ENCODE measurements around the gene UPK1A. TPM values are rescaled to one million over a fixed set of nuclear protein-coding genes. Genes with fewer than 3 reads are reported as not detected.
A peak's percentile ranks its signal among the peaks of the same experiment; 100 is the strongest.
"Not testable (repeated sequence)": the region's sequence is repeated elsewhere in the genome, so short reads cannot be mapped to it uniquely, and the experiment has no call there.

Gene UPK1A
- total RNA-seq, 1 experiment from 2014 or later: 1.6 TPM

DNA sequence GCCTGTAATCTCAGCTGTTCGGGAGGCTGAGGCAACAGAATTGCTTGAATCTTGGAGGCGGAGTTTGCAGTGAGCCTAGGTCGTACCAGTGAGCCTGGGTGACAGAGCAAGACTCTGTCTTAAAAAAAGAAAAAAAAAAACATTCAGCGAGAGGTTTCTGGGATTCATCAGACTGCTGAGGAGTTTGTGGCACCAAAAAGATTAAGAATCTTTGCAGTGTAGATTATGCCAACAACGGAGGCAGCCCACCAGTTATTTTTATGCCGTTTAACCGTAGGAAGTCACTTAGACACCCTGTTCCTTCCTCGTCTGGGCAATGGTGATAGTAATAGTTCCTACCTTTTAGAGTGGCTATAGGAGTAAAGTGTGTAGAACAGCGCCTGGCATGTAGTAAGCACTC lies 15.7 kb upstream of the UPK1A start:
- ATAC-seq (no peak), DNase-seq (ENCODE audit: low spot score) (no peak)
- TF ChIP-seq NFATC4 (CRISPR knock-in tag; IDR thresholded peaks at IDR 0.05): no peak
- no peak for TF ChIP-seq SMAD4 (CRISPR knock-in tag; IDR thresholded peaks at IDR 0.05)
- TF ChIP-seq, protein P1, sequence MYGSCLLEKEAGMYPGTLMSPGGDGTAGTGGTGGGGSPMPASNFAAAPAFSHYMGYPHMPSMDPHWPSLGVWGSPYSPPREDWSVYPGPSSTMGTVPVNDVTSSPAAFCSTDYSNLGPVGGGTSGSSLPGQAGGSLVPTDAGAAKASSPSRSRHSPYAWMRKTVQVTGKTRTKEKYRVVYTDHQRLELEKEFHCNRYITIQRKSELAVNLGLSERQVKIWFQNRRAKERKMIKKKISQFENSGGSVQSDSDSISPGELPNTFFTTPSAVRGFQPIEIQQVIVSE (CRISPR knock-in tag; IDR thresholded peaks at IDR 0.05; ENCODE audit: borderline replicate concordance): no peak
- no peak for TF ChIP-seq ZNF232 (CRISPR knock-in tag; IDR thresholded peaks at IDR 0.05)
- TF ChIP-seq, protein P2, sequence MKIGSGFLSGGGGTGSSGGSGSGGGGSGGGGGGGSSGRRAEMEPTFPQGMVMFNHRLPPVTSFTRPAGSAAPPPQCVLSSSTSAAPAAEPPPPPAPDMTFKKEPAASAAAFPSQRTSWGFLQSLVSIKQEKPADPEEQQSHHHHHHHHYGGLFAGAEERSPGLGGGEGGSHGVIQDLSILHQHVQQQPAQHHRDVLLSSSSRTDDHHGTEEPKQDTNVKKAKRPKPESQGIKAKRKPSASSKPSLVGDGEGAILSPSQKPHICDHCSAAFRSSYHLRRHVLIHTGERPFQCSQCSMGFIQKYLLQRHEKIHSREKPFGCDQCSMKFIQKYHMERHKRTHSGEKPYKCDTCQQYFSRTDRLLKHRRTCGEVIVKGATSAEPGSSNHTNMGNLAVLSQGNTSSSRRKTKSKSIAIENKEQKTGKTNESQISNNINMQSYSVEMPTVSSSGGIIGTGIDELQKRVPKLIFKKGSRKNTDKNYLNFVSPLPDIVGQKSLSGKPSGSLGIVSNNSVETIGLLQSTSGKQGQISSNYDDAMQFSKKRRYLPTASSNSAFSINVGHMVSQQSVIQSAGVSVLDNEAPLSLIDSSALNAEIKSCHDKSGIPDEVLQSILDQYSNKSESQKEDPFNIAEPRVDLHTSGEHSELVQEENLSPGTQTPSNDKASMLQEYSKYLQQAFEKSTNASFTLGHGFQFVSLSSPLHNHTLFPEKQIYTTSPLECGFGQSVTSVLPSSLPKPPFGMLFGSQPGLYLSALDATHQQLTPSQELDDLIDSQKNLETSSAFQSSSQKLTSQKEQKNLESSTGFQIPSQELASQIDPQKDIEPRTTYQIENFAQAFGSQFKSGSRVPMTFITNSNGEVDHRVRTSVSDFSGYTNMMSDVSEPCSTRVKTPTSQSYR (CRISPR knock-in tag; IDR thresholded peaks at IDR 0.05): no peak
- TF ChIP-seq ZNF317 (CRISPR knock-in tag; IDR thresholded peaks at IDR 0.05; ENCODE audit: borderline replicate concordance, low read depth): no peak
- TF ChIP-seq, protein P3, sequence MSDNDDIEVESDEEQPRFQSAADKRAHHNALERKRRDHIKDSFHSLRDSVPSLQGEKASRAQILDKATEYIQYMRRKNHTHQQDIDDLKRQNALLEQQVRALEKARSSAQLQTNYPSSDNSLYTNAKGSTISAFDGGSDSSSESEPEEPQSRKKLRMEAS (CRISPR knock-in tag; IDR thresholded peaks at IDR 0.05): no peak
- no peak for TF ChIP-seq EMX1 (CRISPR knock-in tag; IDR thresholded peaks at IDR 0.05)
- no peak for TF ChIP-seq ZNF219 (CRISPR knock-in tag; IDR thresholded peaks at IDR 0.05; ENCODE audit: borderline replicate concordance)
- 0 out of 2 replicates have a peak overlapping the region, but pooled peaks have one; percentile 91 for H3K4me3 Mint-ChIP-seq
- H3K27me3 Mint-ChIP-seq (ENCODE audit: low read depth): peaks cover 12% of the 10 kb centered on the region
- H3K27ac Mint-ChIP-seq: peak overlapping the region; percentile 48; the same call in 1 of the 2 replicates
- H3K9me3 Mint-ChIP-seq: no peaks in the 10 kb centered on the region
- peaks cover 31% of the 10 kb centered on the region for H3K36me3 Mint-ChIP-seq
- ChIA-PET POLR2A (interaction anchor here (0.6 kb wide), 1 partner anchor 9 kb away, joined by 4 read pairs; no protein-coding TSS in a partner anchor), CTCF (no interaction called here)
- peaks cover 7% of the 10 kb centered on the region for H3K4me1 Mint-ChIP-seq

DNA sequence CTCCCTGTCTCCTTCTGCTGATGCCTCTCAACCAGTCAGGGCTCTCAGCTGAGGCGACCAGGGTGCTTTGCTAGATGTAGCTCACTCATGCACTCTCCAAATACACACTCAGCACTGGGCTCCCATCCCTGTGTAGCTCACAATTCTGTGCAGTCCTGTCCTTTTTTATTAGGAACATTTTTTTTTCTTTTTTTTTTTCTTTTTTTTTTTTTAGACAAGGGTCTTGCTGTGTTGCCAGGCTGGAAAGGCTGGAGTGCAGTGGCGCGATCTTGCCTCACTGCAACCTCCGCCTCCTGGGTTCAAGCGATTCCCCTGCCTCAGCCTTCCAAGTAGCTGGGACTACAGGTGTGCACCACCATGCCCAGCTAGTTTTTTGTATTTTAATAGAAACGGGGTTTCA lies 11.5 kb upstream of the UPK1A start:
- POLR2A ChIA-PET: interaction anchor here (0.7 kb wide), 1 partner anchor 16 kb away, joined by 4 read pairs; no protein-coding TSS in a partner anchor
- H3K4me3 Mint-ChIP-seq, CTCF ChIA-PET: not testable (repeated sequence)

DNA sequence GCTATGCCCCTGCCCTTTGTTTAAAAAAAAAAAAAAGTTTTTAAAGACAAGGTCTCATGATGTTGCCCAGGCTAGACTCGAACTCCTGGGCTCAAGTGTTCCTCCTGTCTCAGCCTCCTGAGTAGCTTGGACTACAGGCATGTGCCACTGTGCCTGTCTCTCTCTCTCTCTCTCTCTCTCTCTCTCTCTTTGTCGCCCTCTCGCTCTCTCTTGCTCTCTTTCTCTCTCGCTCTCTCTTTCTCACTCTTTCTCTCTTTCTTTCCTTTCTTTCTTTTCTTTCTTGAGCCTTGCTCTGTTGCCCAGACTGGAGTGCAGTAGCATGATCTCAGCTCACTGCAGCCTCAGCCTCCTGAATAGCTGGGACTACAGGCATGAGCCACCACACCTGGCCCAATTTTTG lies 10.7 kb upstream of the UPK1A start:
- no peak for ATAC-seq
- TF ChIP-seq CBFB (CRISPR knock-in tag; IDR thresholded peaks at IDR 0.05; ENCODE audit: low read depth): no peak
- no peak for TF ChIP-seq ZNF396 (CRISPR knock-in tag; IDR thresholded peaks at IDR 0.05; ENCODE audit: borderline replicate concordance)
- TF ChIP-seq NR3C1 (CRISPR knock-in tag; conservative IDR thresholded peaks at IDR 0.05; ENCODE audit: low read depth): no peak
- no peak for TF ChIP-seq ZSCAN18 (CRISPR knock-in tag; IDR thresholded peaks at IDR 0.05)
- TF ChIP-seq TP53 (CRISPR knock-in tag; IDR thresholded peaks at IDR 0.05): no peak
- no peak for TF ChIP-seq ELF4 (CRISPR knock-in tag; IDR thresholded peaks at IDR 0.05; ENCODE audit: low read depth)
- no peak for TF ChIP-seq ZNF121 (CRISPR knock-in tag; IDR thresholded peaks at IDR 0.05)
- TF ChIP-seq, protein P4, sequence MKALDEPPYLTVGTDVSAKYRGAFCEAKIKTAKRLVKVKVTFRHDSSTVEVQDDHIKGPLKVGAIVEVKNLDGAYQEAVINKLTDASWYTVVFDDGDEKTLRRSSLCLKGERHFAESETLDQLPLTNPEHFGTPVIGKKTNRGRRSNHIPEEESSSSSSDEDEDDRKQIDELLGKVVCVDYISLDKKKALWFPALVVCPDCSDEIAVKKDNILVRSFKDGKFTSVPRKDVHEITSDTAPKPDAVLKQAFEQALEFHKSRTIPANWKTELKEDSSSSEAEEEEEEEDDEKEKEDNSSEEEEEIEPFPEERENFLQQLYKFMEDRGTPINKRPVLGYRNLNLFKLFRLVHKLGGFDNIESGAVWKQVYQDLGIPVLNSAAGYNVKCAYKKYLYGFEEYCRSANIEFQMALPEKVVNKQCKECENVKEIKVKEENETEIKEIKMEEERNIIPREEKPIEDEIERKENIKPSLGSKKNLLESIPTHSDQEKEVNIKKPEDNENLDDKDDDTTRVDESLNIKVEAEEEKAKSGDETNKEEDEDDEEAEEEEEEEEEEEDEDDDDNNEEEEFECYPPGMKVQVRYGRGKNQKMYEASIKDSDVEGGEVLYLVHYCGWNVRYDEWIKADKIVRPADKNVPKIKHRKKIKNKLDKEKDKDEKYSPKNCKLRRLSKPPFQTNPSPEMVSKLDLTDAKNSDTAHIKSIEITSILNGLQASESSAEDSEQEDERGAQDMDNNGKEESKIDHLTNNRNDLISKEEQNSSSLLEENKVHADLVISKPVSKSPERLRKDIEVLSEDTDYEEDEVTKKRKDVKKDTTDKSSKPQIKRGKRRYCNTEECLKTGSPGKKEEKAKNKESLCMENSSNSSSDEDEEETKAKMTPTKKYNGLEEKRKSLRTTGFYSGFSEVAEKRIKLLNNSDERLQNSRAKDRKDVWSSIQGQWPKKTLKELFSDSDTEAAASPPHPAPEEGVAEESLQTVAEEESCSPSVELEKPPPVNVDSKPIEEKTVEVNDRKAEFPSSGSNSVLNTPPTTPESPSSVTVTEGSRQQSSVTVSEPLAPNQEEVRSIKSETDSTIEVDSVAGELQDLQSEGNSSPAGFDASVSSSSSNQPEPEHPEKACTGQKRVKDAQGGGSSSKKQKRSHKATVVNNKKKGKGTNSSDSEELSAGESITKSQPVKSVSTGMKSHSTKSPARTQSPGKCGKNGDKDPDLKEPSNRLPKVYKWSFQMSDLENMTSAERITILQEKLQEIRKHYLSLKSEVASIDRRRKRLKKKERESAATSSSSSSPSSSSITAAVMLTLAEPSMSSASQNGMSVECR (CRISPR knock-in tag; IDR thresholded peaks at IDR 0.05; ENCODE audit: borderline replicate concordance): no peak
- TF ChIP-seq USF2 (CRISPR knock-in tag; IDR thresholded peaks at IDR 0.05): no peak
- ChIA-PET POLR2A (interaction anchor here (0.7 kb wide), 1 partner anchor 17 kb away, joined by 4 read pairs; no protein-coding TSS in a partner anchor), CTCF (no interaction called here)
- no peak overlapping the region for H3K4me3 Mint-ChIP-seq
- H3K27me3 Mint-ChIP-seq (ENCODE audit: low read depth): no peaks in the 10 kb centered on the region
- no peak overlapping the region for H3K27ac Mint-ChIP-seq
- H3K36me3 Mint-ChIP-seq: peaks cover 62% of the 10 kb centered on the region
- no peaks in the 10 kb centered on the region for H3K4me1 Mint-ChIP-seq
- no peaks in the 10 kb centered on the region for H3K9me3 Mint-ChIP-seq
- no peak for DNase-seq (ENCODE audit: low spot score)

More for the DNA sequence above, 11.5 kb upstream of the UPK1A start:
- not testable (repeated sequence) for H3K4me1 Mint-ChIP-seq; H3K9me3 Mint-ChIP-seq; DNase-seq (ENCODE audit: low spot score); H3K27me3 Mint-ChIP-seq (ENCODE audit: low read depth); H3K27ac Mint-ChIP-seq; ATAC-seq
- peaks cover 60% of the 10 kb centered on the region for H3K36me3 Mint-ChIP-seq
